Measurements from ENCODE around the gene MYOG. TPM values are rescaled to one million over a fixed set of nuclear protein-coding genes. Genes with fewer than 3 reads are reported as not detected.

Gene MYOG
- total and polyA plus RNA-seq, 11 donors: not detected

DNA sequence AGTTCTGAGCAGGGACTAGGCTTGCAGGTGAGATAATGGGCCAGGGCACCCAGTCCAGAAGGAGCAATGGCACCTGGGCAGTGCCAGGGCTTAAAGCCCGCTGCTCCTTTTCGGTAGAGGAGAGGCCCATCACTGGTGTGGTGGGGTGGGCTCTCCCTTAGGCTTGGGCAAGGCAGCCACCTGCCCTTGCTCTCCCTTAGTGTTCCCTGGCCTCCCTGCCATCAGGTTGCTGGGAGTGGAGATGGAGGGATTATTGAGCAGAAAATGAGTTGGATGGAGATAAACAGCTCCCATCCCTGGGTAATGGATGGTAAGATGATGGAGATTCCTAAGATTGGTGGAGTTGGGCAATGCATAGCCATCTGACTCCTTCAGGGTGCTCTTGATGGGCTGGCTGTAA is 7.9 kb downstream of the MYOG start:
- peaks cover 0 to 16% (median 7%) of the 10 kb centered on the region in 9 donors for H3K27me3 ChIP-seq
- DNase-seq: no peak
- H3K4me1 ChIP-seq: peaks cover 0 to 15% (median 4%) of the 10 kb centered on the region in 12 donors
- intact Hi-C loops (cut with DNase I): no loop called here
- H3K36me3 ChIP-seq: peaks cover 0 to 3% (median 0%) of the 10 kb centered on the region in 9 donors
- WGBS, 4 donors: 95 to 100% (median 99%) methylated on average over 2 of the region's 2 CpGs
- ATAC-seq: no peak
- no peak overlapping the region for H3K4me3 ChIP-seq
- TF ChIP-seq POLR2A (IDR thresholded peaks at IDR 0.05): no peak
- TF ChIP-seq, protein P1, sequence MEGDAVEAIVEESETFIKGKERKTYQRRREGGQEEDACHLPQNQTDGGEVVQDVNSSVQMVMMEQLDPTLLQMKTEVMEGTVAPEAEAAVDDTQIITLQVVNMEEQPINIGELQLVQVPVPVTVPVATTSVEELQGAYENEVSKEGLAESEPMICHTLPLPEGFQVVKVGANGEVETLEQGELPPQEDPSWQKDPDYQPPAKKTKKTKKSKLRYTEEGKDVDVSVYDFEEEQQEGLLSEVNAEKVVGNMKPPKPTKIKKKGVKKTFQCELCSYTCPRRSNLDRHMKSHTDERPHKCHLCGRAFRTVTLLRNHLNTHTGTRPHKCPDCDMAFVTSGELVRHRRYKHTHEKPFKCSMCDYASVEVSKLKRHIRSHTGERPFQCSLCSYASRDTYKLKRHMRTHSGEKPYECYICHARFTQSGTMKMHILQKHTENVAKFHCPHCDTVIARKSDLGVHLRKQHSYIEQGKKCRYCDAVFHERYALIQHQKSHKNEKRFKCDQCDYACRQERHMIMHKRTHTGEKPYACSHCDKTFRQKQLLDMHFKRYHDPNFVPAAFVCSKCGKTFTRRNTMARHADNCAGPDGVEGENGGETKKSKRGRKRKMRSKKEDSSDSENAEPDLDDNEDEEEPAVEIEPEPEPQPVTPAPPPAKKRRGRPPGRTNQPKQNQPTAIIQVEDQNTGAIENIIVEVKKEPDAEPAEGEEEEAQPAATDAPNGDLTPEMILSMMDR (IDR thresholded peaks at IDR 0.05): no peak
- H3K9me3 ChIP-seq: no peaks in the 10 kb centered on the region
- no peak overlapping the region for H3K27ac ChIP-seq

GRCh38 chr1:203077367-203077766 is 8.4 kb downstream of the MYOG start:
- peaks cover 0 to 21% (median 6%) of the 10 kb centered on the region in 12 donors for H3K4me1 ChIP-seq
- TF ChIP-seq, protein P1 (IDR thresholded peaks at IDR 0.05): no peak
- no peak for TF ChIP-seq POLR2A (IDR thresholded peaks at IDR 0.05)
- no peak overlapping the region for H3K4me3 ChIP-seq
- WGBS, 4 donors: 92 to 100% (median 97%) methylated on average over 3 of the region's 3 CpGs
- DNase-seq (no peak), ATAC-seq (no peak)
- no peak overlapping the region for H3K27ac ChIP-seq
- H3K27me3 ChIP-seq: peaks cover 0 to 16% (median 7%) of the 10 kb centered on the region in 9 donors
- H3K9me3 ChIP-seq: no peaks in the 10 kb centered on the region
- peaks cover 0 to 3% (median 0%) of the 10 kb centered on the region in 9 donors for H3K36me3 ChIP-seq
- intact Hi-C loops (cut with DNase I): no loop called here

DNA sequence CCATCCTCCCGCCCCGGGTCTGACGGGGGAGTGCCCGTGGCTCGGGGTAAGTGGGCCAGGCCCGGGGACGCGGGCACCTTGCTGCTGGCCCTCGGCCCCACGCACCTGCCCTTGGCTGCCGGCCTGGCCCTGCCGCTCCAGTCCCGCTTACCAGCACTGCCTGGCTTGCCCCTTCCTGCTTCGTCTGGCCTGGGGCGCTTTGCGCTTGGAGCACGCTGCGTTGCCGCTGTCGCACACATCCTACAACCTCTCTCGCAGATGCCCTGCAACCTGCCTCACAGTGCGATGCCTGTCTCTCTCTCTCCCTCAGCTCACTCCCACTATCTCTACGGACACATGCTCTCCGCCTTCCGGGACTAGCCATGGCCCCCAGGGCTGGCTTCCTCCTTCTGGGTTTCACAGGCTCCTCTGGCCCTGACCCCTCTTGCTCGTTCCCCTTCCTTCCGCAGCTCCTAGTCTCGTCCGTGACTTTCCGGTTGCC is 9.7 kb downstream of the MYOG start:
- 47 to 74% (median 62%) methylated on average over 25 to 30 of the region's 30 CpGs for WGBS, 4 donors
- H3K4me1 ChIP-seq: peaks cover 0 to 33% (median 6%) of the 10 kb centered on the region in 12 donors
- no peaks in the 10 kb centered on the region for H3K9me3 ChIP-seq
- peaks cover 0 to 16% (median 7%) of the 10 kb centered on the region in 9 donors for H3K27me3 ChIP-seq
- DNase-seq (no peak), ATAC-seq (peak in 2 of 4 donors; percentile 17 to 27)
- H3K27ac ChIP-seq: no peak overlapping the region
- peak overlapping the region; percentile 12 to 55 (median 38) for H3K4me3 ChIP-seq
- TF ChIP-seq POLR2A (IDR thresholded peaks at IDR 0.05): no peak
- TF ChIP-seq, protein P1 (IDR thresholded peaks at IDR 0.05): no peak
- H3K36me3 ChIP-seq: peaks cover 0 to 3% (median 0%) of the 10 kb centered on the region in 9 donors
- intact Hi-C loops (cut with DNase I): no loop called here

DNA sequence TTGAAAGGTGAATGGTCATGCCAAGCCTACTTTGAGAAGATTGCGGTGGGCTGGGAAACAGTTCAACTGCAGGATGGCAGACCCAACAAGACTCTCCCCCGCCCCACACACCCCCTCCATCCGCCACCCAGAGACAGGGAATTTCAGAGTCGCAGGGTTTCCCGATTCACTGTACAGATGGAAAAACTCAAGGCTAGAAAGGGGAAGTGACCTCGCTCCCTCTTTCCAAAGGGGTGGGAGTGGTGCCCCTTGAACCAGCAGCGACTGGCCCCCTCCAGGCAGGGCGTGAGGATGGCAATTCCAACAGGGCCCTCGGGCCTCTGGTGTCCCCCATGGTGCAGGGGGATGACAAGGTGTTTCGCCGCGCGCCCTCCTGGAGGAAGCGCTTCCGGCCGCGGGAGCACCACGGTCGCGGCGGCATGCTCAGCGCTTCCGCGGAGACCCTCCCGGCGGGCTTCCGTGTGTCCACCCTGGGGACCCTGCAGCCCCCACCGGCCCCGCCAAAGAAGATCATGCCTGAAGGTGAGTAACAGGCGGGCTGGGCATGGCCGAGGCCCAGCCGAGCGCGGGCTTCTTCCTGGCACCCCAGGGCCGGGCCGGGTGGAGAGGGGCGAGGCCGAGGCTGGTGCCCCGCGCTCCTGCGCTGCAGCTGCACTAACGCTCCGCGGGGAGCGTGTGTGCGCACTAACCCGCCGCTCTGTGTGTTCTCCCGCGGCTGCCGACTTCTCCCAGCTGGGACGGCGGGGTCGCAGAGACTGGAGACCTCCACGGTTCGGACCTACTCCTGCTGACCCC is 10.4 kb downstream of the MYOG start:
- ATAC-seq (peak in 1 of 4 donors; percentile 9), DNase-seq (no peak)
- intact Hi-C loops (cut with DNase I): no loop called here
- 35 to 50% (median 42%) methylated on average over 25 to 56 of the region's 56 CpGs for WGBS, 4 donors
- peaks cover 0 to 3% (median 0%) of the 10 kb centered on the region in 9 donors for H3K36me3 ChIP-seq
- H3K9me3 ChIP-seq: no peaks in the 10 kb centered on the region
- TF ChIP-seq POLR2A (IDR thresholded peaks at IDR 0.05): no peak
- TF ChIP-seq, protein P1 (IDR thresholded peaks at IDR 0.05): no peak
- peaks cover 0 to 16% (median 7%) of the 10 kb centered on the region in 9 donors for H3K27me3 ChIP-seq
- H3K4me3 ChIP-seq: peak overlapping the region; percentile 12 to 55 (median 38)
- H3K27ac ChIP-seq: no peak overlapping the region
- peaks cover 0 to 39% (median 9%) of the 10 kb centered on the region in 12 donors for H3K4me1 ChIP-seq

All from heart left ventricle (tissue), 16 donors.